HuH-7 (cell line): ENCODE results near the gene RALGPS2.
"Not testable (repeated sequence)": the region's sequence is repeated elsewhere in the genome, so short reads cannot be mapped to it uniquely, and the experiment has no call there.

Experiments used
- DNase-seq: peaks from one replicate; pipeline ENCODE4 v3.0.0; 2011; ENCODE audit warnings: low spot score

The RALGPS2 gene

DNA sequence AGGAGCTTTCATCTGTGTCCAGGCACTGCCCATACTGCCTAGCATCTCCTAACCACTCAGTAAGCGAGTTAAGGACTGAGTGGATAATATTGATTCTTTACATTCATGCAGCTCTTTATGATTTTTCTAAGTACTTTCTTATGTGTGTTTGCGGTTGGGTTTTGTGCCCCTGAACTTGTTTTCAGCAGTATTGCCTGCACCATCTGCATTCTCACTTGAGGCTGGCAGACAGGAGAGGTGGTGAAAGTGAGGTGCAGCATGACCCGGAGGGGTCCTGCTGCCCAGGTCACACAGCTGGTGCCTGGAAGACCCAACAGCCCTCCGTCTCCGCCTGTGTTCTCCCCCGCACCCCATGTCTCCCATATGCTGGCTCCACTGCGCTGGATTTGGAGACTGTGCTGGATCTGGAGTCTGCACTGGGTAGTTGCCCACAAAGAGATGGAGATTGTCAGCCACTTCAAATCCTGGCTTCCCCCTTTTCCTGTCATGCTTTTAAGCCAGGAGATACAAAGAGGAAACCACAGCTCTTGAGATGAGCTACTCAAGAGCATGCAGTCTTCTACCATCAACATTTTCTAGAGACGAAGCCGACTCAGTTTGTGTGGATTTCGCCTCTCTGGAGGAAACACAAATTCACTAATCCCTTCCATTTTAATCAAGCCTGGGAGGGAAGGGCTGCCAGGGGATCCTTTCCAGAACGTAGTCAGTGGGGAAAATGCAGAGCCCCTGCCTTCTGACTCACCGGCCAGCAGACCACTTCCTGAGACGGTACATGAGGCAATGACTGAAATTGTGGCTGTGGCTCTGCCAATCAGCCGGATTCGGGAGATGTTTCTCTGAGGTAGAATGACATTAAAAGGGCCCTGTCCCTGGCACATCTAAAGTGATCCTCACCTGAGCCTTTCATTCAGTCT lies 217.5 kb downstream of the RALGPS2 start:
- DNase-seq: no peak

DNA sequence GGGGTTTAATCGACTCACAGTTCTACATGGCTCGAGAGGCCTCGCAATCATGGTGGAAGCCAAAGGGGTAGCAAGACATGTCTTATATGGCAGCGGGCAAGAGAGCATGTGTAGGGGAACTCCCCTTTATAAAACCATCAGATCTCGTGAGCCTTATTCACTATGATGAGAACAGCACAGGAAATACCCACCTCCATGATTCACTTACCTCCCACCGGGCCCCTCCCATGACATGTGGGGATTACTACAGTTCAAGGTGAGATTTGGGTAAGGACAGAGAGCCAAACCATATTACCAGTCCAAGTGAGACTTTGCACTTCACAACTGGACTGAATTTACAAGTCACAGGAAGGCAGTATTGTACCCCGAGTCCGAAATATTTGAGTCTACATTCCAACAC lies 219.7 kb downstream of the RALGPS2 start:
- no peak for DNase-seq

GRCh38 chr1:178945763-178946266 lies 220.8 kb downstream of the RALGPS2 start:
- no peak for DNase-seq

- no peak for DNase-seq
These were observed 221.4 kb downstream of the RALGPS2 start for GRCh38 chr1:178946416-178946815.

GRCh38 chr1:178946855-178947676 lies 222.0 kb downstream of the RALGPS2 start:
- no peak for DNase-seq

DNA sequence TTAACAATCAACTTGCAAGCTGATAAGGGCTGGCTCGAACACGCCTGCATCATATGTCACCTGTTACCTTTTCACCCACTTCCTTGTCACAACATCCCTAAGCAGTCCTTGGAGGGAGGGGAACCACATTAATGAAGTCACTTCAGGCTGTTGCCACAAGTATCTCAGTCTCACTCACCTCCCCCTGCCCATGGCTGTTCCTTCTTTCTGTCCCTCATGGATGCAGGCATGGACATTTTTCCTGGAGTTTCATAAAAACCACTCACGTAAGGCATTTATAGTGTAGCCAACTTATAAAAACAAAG lies 222.6 kb downstream of the RALGPS2 start:
- no peak for DNase-seq

DNA sequence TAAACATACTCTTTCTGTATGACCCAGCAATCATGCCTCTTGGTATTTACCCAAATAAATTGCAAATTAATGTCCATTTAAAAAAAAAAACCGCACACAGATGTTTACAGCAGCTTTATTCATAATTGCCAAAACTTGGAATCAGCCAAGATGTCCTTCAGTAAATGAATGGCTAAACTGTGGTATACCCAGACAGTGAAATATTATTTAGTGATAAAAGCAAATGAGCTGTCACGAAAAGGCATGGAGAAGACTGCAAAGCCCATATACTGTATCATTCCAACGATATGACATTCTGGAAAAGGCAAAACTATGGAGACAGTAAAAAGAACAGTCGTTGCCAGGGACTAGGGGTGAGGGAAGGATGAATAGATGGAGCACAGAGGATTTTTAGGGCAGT lies 223.6 kb downstream of the RALGPS2 start:
- no peak for DNase-seq

DNA sequence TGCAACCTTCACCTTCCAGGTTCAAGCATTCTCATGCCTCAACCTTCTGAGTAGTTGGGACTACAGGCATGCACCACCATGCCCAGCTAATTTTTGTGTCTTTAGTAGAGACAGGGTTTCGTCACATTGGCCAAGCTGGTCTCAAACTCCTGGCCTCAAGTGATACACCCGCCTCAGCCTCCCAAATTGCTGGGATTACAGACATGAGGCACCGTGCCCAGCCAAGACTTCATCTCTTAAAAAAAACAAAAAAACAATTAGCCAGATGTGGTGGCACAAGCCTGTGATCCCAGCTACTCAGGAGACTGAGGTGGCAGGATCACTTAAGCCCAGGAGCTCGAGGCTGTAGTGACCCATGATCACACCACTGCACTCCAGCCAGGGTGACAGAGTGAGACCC lies 224.8 kb downstream of the RALGPS2 start:
- not testable (repeated sequence) for DNase-seq

DNA sequence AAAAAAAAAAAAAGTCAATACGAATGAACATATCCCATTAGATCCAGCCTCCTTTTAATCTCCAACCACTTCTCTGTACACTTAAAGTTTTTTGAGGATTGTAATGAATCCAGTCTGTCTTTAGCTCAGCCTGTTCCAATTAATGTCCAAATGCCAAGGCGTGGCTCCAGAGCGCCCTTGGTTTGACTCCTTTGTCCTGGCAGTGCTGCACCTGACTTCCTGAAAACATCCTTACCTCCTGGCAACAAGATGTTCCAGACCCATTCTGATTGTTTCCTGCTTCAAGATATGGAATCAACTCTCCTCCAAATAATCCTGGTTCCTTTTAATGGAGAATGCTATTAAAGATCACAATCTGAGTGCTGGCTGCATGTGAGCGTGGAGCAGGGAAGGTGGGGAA lies 226.6 kb downstream of the RALGPS2 start:
- no peak for DNase-seq

DNA sequence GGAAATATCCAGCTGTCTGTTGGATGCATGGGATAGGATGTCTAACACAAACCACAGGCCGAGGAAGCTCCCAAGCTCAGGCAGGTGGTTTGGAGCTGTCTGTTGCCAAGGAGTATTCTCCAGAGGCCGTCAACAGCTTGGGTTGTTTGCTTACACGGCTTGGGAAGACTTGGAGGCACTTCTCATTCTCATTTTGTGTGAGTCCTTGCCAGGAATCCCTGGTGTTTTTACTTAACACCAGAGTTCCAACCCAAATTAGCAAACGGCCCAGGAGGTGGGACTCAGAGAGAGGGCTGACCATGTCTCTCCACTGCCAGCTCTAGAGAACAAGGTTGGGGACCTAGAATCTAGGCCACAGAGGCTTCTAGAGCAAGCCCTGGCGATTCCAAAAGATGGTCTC lies 228.0 kb downstream of the RALGPS2 start:
- DNase-seq: no peak

DNA sequence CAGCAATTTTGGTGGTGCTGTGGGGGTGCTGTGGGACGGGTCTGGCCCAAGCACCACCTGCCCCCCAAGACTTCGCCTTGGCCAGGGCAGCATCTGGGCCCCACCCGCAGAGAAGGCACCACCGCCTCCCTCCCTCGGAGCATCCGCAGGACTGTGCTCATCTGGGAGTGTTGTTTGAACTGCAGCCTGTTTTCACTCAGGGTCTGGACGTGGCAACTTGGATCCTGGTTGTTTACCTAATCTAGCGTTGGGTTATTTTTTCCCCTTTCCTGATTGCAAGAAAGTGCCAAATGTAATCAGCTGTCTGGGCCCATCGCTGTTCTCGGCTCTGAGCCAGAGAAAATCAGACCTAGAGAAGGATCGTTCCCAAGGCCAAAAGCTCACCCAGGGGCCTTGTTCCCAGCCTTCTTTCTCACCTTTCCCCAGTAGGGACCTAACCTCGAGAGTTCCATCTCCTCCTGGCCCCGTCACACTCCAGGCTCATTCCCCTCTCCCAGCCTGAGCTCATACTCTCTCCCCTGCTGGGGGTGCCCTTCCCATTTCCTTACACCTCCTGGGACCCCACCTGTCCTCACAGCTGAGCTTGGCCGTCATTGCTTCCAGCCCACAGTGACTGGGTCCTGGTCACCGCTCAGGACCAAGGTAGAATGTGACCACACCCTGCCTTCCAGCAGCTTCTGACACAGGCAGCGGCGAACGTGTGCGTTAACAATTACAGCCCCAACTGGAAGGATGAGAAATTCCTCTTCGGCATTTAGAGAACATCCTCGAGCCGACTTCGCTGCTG lies 228.7 kb downstream of the RALGPS2 start:
- DNase-seq: no peak

GRCh38 chr1:178954325-178954690 lies 229.3 kb downstream of the RALGPS2 start:
- DNase-seq: no peak

DNA sequence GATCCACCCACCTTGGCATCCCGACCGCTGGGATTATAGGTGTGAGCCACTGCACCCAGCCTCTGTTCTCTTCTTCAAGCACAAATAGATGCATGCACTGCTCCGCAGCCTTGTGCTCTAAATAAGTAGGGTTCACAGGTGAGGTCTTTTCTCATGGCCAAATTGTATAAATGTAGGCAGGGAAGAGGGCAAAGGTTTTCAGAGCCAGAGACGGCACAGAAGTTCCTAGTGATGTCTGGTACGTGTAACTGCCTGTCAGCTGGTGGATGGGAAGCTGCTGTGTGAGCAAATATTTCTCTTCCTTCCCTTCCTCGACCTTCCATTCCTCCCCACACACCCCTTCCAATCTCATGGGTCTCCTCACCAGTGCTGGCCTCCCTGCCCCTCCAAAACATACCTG lies 229.9 kb downstream of the RALGPS2 start:
- DNase-seq: no peak

GRCh38 chr1:178955391-178955954 lies 230.4 kb downstream of the RALGPS2 start:
- DNase-seq: no peak

DNA sequence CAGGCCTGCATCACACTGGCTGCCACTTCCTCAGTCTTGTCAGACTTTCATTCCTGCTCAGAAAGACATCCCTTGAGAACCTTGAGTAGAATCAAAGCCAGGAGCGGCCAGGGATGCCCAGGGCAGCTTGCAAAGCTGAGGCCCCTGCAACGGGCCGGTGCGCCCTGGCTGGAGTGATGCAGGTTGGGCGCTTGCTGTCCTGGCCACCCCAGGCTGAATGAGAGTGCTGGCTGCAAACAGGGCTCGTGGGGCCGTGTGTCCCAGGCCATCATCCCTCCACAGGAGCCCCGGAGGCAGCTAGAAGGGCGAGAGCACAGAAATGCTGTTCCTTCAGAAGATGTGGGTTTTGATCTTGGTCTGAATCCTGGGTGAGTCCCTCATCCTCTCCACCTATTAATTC lies 233.4 kb downstream of the RALGPS2 start:
- DNase-seq: no peak

DNA sequence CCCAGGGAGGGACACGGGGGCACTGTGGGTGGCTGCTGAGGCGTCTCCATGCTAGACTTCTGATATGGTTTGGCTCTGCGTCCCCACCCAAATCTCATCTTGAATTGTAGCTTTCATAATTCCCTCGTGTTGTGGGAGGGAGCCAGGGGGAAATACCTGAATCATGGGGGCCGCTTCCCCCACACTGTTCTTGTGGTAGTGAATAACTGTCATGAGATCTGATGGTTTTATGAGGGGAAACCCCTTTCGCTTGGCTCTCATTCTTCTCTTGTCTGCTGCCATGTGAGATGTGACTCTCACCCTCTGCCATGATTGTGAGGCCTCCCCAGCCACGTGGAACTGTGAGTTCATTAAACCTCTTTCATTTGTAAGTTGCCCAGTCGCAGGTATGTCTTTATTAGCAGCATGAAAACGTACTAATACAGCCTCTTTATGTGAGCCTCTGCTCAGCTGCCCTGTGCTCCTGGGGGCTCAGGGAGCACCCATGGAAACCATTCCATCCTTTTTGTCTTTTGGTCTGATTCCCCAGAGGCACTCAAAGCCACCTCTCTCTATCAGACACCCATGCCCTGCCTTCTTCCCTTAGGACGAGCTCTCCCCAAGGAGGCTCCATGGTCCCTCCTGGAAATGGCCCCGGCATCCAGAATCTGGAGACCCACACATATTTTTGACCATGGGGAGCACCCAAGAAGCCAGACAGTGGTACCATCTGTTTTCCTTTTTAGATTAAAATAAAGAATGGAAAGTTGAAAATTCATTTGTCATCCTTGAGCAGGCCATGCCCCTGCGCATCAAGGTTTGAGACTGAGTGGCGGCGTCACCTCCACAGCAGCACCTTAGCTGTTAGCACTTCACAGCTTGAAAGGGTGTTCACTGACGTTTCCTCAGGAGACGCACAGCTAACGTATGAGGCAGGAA lies 234.8 kb downstream of the RALGPS2 start:
- no peak for DNase-seq

DNA sequence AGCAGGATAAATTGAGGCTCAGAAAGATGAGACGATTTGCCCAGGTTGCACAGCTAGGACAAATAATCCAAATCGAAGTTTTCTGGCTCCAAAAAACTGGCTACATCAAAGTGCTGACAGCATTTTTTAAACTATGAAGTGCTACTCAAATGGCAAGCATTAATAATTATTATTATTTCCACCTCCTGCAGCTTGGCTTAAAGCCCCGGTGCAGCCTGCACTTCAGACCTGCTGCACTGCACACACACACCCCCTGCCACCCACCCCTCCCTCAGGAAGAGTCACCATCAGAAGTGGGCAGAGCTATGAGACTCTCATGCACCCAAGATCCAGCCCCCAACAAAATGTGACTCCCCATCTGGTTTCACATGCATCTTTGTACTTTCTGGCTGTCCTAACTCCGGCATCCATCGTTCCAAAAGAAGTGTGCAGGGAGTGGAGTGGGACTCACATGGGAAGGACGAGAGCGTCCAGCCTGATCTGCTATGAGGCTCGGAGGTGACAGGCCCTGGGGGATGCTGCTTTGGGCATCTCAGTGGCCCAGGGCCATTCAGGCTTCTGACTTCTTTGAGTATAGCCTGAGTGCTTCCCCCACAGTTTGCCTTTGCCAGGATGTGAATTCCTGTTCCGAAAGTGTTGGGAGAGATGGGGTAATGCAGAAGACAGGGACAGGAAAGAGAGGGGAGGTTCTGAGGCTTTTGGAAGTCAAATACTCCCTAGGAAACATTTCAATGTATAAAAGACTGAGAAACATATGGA lies 235.6 kb downstream of the RALGPS2 start:
- DNase-seq: no peak

- DNase-seq: no peak
These were observed 236.3 kb downstream of the RALGPS2 start for GRCh38 chr1:178961331-178961730.

DNA sequence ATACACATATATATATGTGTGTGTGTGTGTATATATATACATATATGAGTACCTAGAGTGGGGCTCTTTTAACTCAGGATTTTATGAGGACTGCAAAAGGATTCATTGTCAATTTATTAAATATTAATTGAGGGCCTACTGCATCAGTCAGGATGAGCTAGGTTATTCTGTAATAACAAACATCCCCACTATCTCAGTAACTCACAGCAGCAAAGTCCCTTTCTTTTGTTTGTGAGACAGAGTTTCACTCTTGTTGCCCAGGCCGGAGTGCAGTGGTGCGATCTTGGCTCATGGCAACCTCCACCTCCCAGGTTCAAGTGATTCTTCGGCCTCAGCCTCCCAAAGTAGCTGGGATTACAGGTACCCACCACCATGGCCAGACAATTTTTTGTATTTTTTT lies 236.8 kb downstream of the RALGPS2 start:
- no peak for DNase-seq
